ENCODE results near the gene SPR.
A peak's percentile ranks its signal among the peaks of the same experiment; 100 is the strongest.

The SPR gene

DNA sequence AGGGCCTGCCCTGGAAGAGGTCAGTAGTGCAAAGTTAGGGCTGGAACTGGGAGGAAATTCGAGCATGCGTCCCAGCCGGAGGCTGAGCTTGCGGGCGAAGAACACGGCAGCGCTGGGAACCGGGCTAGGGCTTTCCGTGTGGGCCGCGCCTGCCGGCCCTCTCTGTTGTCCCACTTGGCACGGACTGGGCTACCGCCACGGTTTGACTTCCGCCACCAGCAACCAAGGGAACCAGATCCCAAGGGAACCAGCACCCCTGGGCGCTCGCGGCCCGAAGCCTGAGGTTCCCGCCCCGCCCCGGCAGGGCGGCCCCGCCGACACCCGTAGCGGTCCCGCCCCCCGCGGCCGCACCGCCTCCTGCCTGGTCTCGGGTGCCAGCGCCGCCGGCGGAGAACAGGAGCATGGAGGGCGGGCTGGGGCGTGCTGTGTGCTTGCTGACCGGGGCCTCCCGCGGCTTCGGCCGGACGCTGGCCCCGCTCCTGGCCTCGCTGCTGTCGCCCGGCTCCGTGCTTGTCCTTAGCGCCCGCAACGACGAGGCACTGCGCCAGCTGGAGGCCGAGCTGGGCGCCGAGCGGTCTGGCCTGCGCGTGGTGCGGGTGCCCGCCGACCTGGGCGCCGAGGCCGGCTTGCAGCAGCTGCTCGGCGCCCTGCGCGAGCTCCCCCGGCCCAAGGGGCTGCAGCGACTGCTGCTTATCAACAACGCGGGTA lies at the start of gene SPR:
TSS of gene SPR (plus strand) at position 377 of the 708 bp plus-strand sequence. CDS start at position 402, 25 bp downstream.
- H3K9me3 ChIP-seq: no peaks in the 10 kb centered on the region
- peak within 1 kb of the TSS; percentile 87 to 93 for H3K27ac ChIP-seq
- intact Hi-C loops (cut with DNase I; ENCODE audit: low total_unique reads): no loop called here
- TF ChIP-seq, protein P1, sequence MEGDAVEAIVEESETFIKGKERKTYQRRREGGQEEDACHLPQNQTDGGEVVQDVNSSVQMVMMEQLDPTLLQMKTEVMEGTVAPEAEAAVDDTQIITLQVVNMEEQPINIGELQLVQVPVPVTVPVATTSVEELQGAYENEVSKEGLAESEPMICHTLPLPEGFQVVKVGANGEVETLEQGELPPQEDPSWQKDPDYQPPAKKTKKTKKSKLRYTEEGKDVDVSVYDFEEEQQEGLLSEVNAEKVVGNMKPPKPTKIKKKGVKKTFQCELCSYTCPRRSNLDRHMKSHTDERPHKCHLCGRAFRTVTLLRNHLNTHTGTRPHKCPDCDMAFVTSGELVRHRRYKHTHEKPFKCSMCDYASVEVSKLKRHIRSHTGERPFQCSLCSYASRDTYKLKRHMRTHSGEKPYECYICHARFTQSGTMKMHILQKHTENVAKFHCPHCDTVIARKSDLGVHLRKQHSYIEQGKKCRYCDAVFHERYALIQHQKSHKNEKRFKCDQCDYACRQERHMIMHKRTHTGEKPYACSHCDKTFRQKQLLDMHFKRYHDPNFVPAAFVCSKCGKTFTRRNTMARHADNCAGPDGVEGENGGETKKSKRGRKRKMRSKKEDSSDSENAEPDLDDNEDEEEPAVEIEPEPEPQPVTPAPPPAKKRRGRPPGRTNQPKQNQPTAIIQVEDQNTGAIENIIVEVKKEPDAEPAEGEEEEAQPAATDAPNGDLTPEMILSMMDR (IDR thresholded peaks at IDR 0.05): no peak
- DNase-seq: peak; percentile 83 to 88
- peaks cover 0 to 16% (median 16%) of the 10 kb centered on the region in 3 donors for H3K36me3 ChIP-seq
- H3K27me3 ChIP-seq: no peaks in the 10 kb centered on the region
- H3K4me1 ChIP-seq: peaks cover 0 to 30% (median 14%) of the 10 kb centered on the region in 4 donors
- H3K4me3 ChIP-seq: peak within 1 kb of the TSS; percentile 73 to 77

DNA sequence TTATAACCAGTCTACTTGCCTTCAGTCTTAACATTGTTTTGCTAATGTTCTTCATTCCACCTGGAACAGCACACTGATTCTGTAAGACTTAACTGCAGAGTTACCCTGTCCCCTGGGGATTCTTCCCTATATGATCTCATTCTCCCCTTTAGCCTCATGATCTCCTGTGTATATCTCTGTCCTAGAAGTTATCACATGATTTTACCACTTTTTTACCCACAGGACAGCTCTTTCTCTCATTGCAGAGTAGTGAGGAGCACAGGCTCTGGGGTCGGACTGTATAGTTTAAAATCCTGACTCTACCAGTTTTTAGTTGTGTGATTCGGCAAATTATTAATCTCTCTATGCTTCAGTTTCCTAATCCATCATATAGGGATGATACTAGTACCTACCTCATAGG lies 47.1 kb upstream of the SPR start:
- peaks cover 0 to 2% of the 10 kb centered on the region in 2 donors for H3K27me3 ChIP-seq
- intact Hi-C loops (cut with DNase I; ENCODE audit: low total_unique reads): no loop called here
- H3K27ac ChIP-seq: no peak overlapping the region
- TF ChIP-seq, protein P1 (IDR thresholded peaks at IDR 0.05): no peak
- H3K36me3 ChIP-seq: no peaks in the 10 kb centered on the region
- no peaks in the 10 kb centered on the region for H3K9me3 ChIP-seq
- H3K4me1 ChIP-seq: no peaks in the 10 kb centered on the region
- no peak for DNase-seq
- no peak overlapping the region for H3K4me3 ChIP-seq

DNA sequence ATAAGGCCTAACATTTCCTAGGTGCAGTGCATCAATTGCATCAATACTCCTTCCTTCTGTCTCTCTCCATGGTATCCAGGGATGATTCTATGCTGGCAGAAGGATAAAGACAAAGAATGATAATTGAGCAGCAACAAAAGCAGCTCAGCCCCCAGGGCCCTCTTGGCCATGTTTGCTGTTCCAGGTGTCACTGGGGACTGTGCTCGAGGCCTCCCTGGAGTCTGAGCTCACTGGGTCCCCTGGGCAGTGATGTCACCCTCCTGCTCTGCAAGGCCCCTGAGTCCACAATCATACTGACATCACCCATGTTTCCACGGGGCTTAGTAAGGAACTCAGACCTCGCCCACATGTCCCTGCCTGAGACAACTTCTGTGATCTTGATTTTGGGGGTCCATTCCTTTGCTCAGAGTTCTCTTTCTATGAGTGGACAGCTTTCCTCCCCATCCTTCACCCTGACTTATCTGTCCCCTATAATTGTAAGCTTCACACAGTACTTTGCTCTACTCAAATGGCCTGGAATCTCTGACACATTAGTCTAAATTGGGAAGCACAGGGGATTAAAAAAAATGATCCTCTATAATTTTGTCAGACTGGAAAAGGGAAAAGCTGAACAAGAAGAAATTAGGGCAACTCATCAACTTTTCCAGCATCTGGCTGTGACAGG lies 45.6 kb upstream of the SPR start:
- no peak for DNase-seq
- Histone ChIP-seq H3K9me3 (no peaks in the 10 kb centered on the region), H3K27ac (no peak overlapping the region), H3K27me3 (peaks cover 0 to 4% of the 10 kb centered on the region in 2 donors), H3K36me3 (no peaks in the 10 kb centered on the region), H3K4me3 (no peak overlapping the region), H3K4me1 (no peaks in the 10 kb centered on the region)
- TF ChIP-seq, protein P1 (IDR thresholded peaks at IDR 0.05): no peak
- intact Hi-C loops (cut with DNase I; ENCODE audit: low total_unique reads): no loop called here

DNA sequence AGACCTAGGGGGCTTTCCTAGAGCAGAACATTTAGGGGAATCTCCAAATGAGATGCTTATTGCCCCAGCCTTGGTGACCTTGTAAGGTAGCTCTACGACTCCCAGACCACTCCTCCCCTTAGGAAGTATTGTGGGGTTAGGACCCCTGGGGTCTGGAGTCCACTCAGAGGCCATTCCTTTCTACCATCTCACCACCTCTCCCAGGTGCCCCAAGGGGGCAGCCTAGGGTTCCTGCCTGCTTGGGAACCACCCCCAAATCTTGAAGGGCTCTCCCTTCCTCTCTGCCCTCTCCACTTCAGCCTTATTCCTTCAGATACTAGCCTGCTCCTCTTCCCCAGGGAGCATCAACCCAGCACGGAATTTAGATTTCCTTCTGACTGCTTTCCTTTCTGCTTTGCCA lies 43.9 kb upstream of the SPR start:
- H3K27ac ChIP-seq: no peak overlapping the region
- TF ChIP-seq, protein P1 (IDR thresholded peaks at IDR 0.05): no peak

DNA sequence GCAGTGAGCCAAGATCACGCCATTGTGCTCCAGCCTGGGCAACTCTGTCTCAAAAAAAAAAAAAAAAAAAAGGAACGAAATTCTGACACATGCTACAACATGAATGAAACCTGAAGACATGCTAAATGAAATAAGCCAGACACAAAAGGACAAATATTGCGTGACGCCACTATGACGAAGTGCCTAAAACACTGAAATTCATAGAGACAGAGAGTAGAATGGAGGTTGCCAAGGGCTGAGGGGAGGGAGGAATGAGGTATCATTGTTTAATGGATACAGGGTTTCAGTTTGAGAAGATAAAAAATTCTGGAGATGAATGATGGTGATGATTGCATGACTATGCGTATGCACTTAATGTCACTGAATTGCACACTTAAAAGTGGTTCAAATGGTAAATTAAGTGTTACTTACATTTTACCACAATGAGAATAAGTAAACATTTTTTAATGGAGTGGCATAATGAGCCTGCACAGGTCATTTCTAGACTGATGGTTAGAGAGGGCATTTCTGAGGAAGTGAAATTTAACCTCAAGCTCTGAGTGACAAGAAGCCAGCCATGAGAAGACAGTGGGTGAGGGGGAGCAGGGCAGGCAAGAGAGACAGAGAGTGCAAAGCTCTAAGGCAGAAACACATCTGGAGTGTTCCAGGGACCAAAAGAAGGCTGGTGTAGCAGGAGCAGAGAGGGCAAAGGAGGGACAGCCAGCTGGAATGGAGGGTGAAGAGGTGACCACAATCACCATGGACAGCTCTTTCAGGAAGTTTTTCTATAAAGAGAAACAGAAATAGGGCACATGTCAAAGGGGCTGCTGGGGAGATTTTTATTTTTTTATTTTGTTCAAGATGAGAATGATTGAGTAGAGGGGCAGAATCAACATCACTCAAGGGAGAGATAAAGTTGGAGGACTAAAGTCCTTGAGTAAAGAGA lies 40.8 kb upstream of the SPR start:
- Histone ChIP-seq H3K9me3 (no peaks in the 10 kb centered on the region), H3K4me1 (no peaks in the 10 kb centered on the region), H3K27me3 (peaks cover 0 to 13% of the 10 kb centered on the region in 2 donors), H3K4me3 (no peak overlapping the region), H3K27ac (no peak overlapping the region), H3K36me3 (no peaks in the 10 kb centered on the region)
- TF ChIP-seq, protein P1 (IDR thresholded peaks at IDR 0.05): no peak
- DNase-seq: no peak
- intact Hi-C loops (cut with DNase I; ENCODE audit: low total_unique reads): no loop called here

More for the DNA sequence above, 43.9 kb upstream of the SPR start:
- peaks cover 0 to 4% of the 10 kb centered on the region in 2 donors for H3K27me3 ChIP-seq
- intact Hi-C loops (cut with DNase I; ENCODE audit: low total_unique reads): no loop called here
- no peak overlapping the region for H3K4me3 ChIP-seq
- no peaks in the 10 kb centered on the region for H3K4me1 ChIP-seq
- H3K36me3 ChIP-seq: no peaks in the 10 kb centered on the region
- no peaks in the 10 kb centered on the region for H3K9me3 ChIP-seq
- no peak for DNase-seq
